MCF 10A (cell line): ENCODE results near the gene SIRT4. TPM values are rescaled to one million over a fixed set of nuclear protein-coding genes. Genes with fewer than 3 reads are reported as not detected.

Experiments
- BruUV-seq: library from RNA; stranded (reverse); fragments of 400-500 nt; replicated peaks from 2 replicates; lab custom pipeline; 2021; lab: Mats Ljungman, UMichigan
- CTCF ChIA-PET: fragments of 300-600 bp; sonication (Branson Sonifier 250); formaldehyde crosslinking; extraction: SDS; loops from one replicate; lab custom pipeline; 2021; ENCODE audit warnings: antibody characterized with exemption, inconsistent platforms; lab: Yijun Ruan, JAX
- POLR2A ChIA-PET: fragments of 300-600, 350-650 bp; sonication (Branson Sonifier 250); formaldehyde crosslinking; extraction: SDS; loops from one replicate; lab custom pipeline; 2020; ENCODE audit warnings: antibody characterized with exemption, inconsistent platforms; lab: Yijun Ruan, JAX
- DNase-seq: peaks from one replicate; pipeline ENCODE4 v3.0.0-alpha.2; 2018; ENCODE audit not compliant: unreplicated experiment
- H3K27ac Mint-ChIP-seq: one replicate; pipeline ENCODE4 v1.8.0; 2022; ENCODE audit warnings: mild to moderate bottlenecking, low read depth, mixed read lengths; ENCODE audit not compliant: unreplicated experiment
- H3K27me3 Mint-ChIP-seq: one replicate; pipeline ENCODE4 v1.8.0; 2022; ENCODE audit warnings: mixed read lengths; ENCODE audit not compliant: insufficient read depth, unreplicated experiment
- H3K36me3 Mint-ChIP-seq: one replicate; pipeline ENCODE4 v1.8.0; 2022; ENCODE audit warnings: mild to moderate bottlenecking, moderate library complexity, mixed read lengths; ENCODE audit not compliant: insufficient read depth, unreplicated experiment
- H3K4me1 Mint-ChIP-seq: one replicate; pipeline ENCODE4 v1.8.0; 2022; ENCODE audit warnings: mixed read lengths; ENCODE audit not compliant: insufficient read depth, unreplicated experiment
- H3K4me3 Mint-ChIP-seq: one replicate; pipeline ENCODE4 v1.8.0; 2022; ENCODE audit warnings: mild to moderate bottlenecking, moderate library complexity, mixed read lengths; ENCODE audit not compliant: unreplicated experiment
- H3K9me3 Mint-ChIP-seq: one replicate; pipeline ENCODE4 v1.8.0; 2022; ENCODE audit warnings: mixed read lengths; ENCODE audit not compliant: unreplicated experiment
- CTCF ChIP-seq: fragments of 200-600 bp; IDR thresholded peaks from one replicate; pipeline ENCODE4 v1.8.0; 2022; ENCODE audit warnings: antibody characterized with exemption, mild to moderate bottlenecking; ENCODE audit not compliant: unreplicated experiment
- intact Hi-C: fragments of 100-400 bp; cut with micrococcal nuclease; formaldehyde crosslinking; loops from 2 replicates; pipeline ENCODE4 v1.14.1; 2022
- total RNA-seq: library from RNA; stranded (reverse); gene quantifications from 2 replicates; pipeline ENCODE4 v1.2.3, GENCODE V29; 2022

The SIRT4 gene
- total RNA-seq, 1 experiment from 2014 or later, result 0.61 TPM

- Mint-ChIP-seq H3K4me3 (peak overlapping the region; percentile 24), H3K27me3 (peaks cover 11% of the 10 kb centered on the region), H3K27ac (no peak overlapping the region), H3K4me1 (no peaks in the 10 kb centered on the region), H3K36me3 (no peaks in the 10 kb centered on the region), H3K9me3 (no peaks in the 10 kb centered on the region)
- CTCF ChIA-PET, result interaction anchor here (0.6 to 3.1 kb wide), 27 partner anchors 9 to 753 kb away, joined by 3 to 33 read pairs (median 4); no protein-coding TSS in a partner anchor
- peak; percentile 82 for TF ChIP-seq CTCF
- POLR2A ChIA-PET, result interaction anchor here (0.5 to 1.4 kb wide), 4 partner anchors 62 to 110 kb away, joined by 3 to 5 read pairs (median 4); no protein-coding TSS in a partner anchor
- BruUV-seq, result no TSS peak
- intact Hi-C loops, result loop anchor here (1.0 to 2.0 kb wide), 3 partner anchors 74 to 110 kb away; partner anchors contain the start of gene COX6A1
- DNase-seq, result peak; percentile 88
Measured at GRCh38 chr12:120356567-120357030, 54.5 kb downstream of the SIRT4 start.

GRCh38 chr12:120357104-120357503 lies 55.0 kb downstream of the SIRT4 start:
- no peak overlapping the region for H3K27ac Mint-ChIP-seq
- ChIA-PET POLR2A (interaction anchor here (0.5 to 1.4 kb wide), 5 partner anchors 61 to 171 kb away, joined by 3 to 5 read pairs (median 3); no protein-coding TSS in a partner anchor), CTCF (interaction anchor here (0.6 to 3.1 kb wide), 30 partner anchors 9 to 752 kb away, joined by 3 to 33 read pairs (median 4); partner anchors contain the start of gene COX6A1)
- no peak overlapping the region for H3K4me3 Mint-ChIP-seq
- no peak for DNase-seq
- H3K4me1 Mint-ChIP-seq, result no peaks in the 10 kb centered on the region
- H3K27me3 Mint-ChIP-seq, result peaks cover 11% of the 10 kb centered on the region
- no TSS peak for BruUV-seq
- no peaks in the 10 kb centered on the region for H3K36me3 Mint-ChIP-seq
- no peak for TF ChIP-seq CTCF
- no peaks in the 10 kb centered on the region for H3K9me3 Mint-ChIP-seq
- intact Hi-C loops, result loop anchor here (2.0 kb wide), 1 partner anchor 82 kb away; the partner anchor contains the start of gene COX6A1

GRCh38 chr12:120358412-120359100 lies 56.4 kb downstream of the SIRT4 start:
- no peaks in the 10 kb centered on the region for H3K4me1 Mint-ChIP-seq
- no peaks in the 10 kb centered on the region for H3K9me3 Mint-ChIP-seq
- no peak overlapping the region for H3K4me3 Mint-ChIP-seq
- no TSS peak for BruUV-seq
- ChIA-PET POLR2A (interaction anchor here (0.6 kb wide), 1 partner anchor 18 kb away, joined by 3 read pairs; no protein-coding TSS in a partner anchor), CTCF (interaction anchor here (0.6 to 1.6 kb wide), 3 partner anchors 73 to 779 kb away, joined by 3 to 4 read pairs (median 3); no protein-coding TSS in a partner anchor)
- H3K27me3 Mint-ChIP-seq, result peaks cover 6% of the 10 kb centered on the region
- H3K27ac Mint-ChIP-seq, result no peak overlapping the region
- TF ChIP-seq CTCF, result no peak
- no peaks in the 10 kb centered on the region for H3K36me3 Mint-ChIP-seq
- no peak for DNase-seq
- intact Hi-C loops, result no loop called here

- Mint-ChIP-seq H3K27me3 (peaks cover under 1% of the 10 kb centered on the region), H3K27ac (no peak overlapping the region), H3K9me3 (no peaks in the 10 kb centered on the region), H3K4me3 (no peak overlapping the region), H3K4me1 (no peaks in the 10 kb centered on the region), H3K36me3 (no peaks in the 10 kb centered on the region)
- ChIA-PET POLR2A (no interaction called here), CTCF (interaction anchor here (0.7 kb wide), 1 partner anchor 80 kb away, joined by 4 read pairs; no protein-coding TSS in a partner anchor)
- intact Hi-C loops, result no loop called here
- DNase-seq, result no peak
- no peak for TF ChIP-seq CTCF
- no TSS peak for BruUV-seq
Measured at GRCh38 chr12:120359128-120359527, 57.0 kb downstream of the SIRT4 start.
